Activated T-cell treated with anti-CD3 and anti-CD28 coated beads, Interleukin-2, amount 50 U/mL, for 24 hours (primary cell): ENCODE data around the gene IL20RB.
"Not testable (repeated sequence)": the region's sequence is repeated elsewhere in the genome, so short reads cannot be mapped to it uniquely, and the experiment has no call there.

Experiments used
- DNase-seq: peaks from one replicate; pipeline ENCODE4 v3.0.0-alpha.2; 2020
- H3K27ac Mint-ChIP-seq: 2 replicates; pipeline ENCODE4 v1.8.0; 2020; ENCODE audit warnings: mild to moderate bottlenecking, mixed read lengths
- H3K27me3 Mint-ChIP-seq: 2 replicates; pipeline ENCODE4 v1.8.0; 2020; ENCODE audit warnings: mixed read lengths
- H3K36me3 Mint-ChIP-seq: 2 replicates; pipeline ENCODE4 v1.8.0; 2020; ENCODE audit warnings: low read depth, mixed read lengths
- H3K4me1 Mint-ChIP-seq: 2 replicates; pipeline ENCODE4 v1.8.0; 2020; ENCODE audit warnings: low read depth, mixed read lengths
- H3K4me3 Mint-ChIP-seq: 2 replicates; pipeline ENCODE4 v1.8.0; 2020; ENCODE audit warnings: mild to moderate bottlenecking, moderate library complexity, mixed read lengths
- H3K9me3 Mint-ChIP-seq: 2 replicates; pipeline ENCODE4 v1.8.0; 2020; ENCODE audit warnings: mixed read lengths

The IL20RB gene

GRCh38 chr3:136988651-136989050 lies 30.9 kb downstream of the IL20RB start:
- H3K27ac Mint-ChIP-seq = no peak overlapping the region
- no peaks in the 10 kb centered on the region for H3K27me3 Mint-ChIP-seq
- H3K4me1 Mint-ChIP-seq = peaks cover 2% of the 10 kb centered on the region
- H3K36me3 Mint-ChIP-seq = no peaks in the 10 kb centered on the region
- H3K9me3 Mint-ChIP-seq = no peaks in the 10 kb centered on the region
- no peak overlapping the region for H3K4me3 Mint-ChIP-seq
- no peak for DNase-seq

GRCh38 chr3:136989781-136990524 lies 32.2 kb downstream of the IL20RB start:
- no peak for DNase-seq
- Mint-ChIP-seq H3K9me3 (no peaks in the 10 kb centered on the region), H3K4me3 (no peak overlapping the region), H3K27me3 (no peaks in the 10 kb centered on the region), H3K4me1 (peaks cover 5% of the 10 kb centered on the region), H3K27ac (no peak overlapping the region), H3K36me3 (no peaks in the 10 kb centered on the region)

DNA sequence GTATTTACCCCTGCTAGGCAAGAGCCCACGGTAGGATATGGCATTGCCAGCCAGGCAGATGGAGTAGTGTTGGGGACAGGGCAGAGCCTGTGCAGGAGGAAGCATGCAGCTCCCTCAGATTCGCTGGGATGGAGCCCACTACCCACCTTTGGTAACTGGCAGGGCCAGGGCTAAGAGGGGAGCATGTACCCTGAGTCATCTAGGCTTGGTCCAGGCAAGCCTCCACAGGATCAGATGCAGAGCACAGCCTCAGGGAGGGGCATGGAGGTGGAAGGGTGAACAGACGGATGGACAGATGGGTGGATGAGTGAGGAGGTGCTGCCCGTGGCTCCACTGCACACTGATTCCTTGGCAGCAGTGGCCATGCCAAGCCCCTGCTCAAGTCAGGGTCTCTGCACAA lies 33.0 kb downstream of the IL20RB start:
- Mint-ChIP-seq H3K9me3 (no peaks in the 10 kb centered on the region), H3K4me1 (peaks cover 8% of the 10 kb centered on the region), H3K27ac (no peak overlapping the region), H3K36me3 (no peaks in the 10 kb centered on the region), H3K4me3 (no peak overlapping the region), H3K27me3 (no peaks in the 10 kb centered on the region)
- no peak for DNase-seq

DNA sequence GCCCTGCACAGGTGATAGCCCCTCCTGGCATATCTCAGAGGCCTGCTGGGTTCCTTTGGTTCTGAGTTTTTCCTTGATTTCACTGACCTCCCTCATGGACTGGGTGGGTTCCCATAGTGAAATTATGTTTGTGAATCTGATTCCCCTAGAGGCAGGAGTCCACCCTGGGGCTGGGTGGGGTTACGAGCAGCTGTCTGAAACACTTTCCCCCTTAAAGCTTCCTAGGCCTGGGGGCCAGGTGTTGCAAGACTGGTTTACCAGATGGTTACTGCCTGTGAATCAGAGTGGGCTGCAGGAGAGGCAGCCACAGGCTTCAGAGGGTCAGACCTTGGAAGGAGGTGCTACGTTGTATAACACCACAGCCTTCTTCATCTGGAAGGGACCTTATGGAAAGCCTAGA lies 34.3 kb downstream of the IL20RB start:
- Mint-ChIP-seq H3K4me1 (peaks cover 8% of the 10 kb centered on the region), H3K9me3 (no peaks in the 10 kb centered on the region), H3K27me3 (no peaks in the 10 kb centered on the region), H3K27ac (no peak overlapping the region), H3K4me3 (no peak overlapping the region), H3K36me3 (no peaks in the 10 kb centered on the region)
- DNase-seq = no peak

DNA sequence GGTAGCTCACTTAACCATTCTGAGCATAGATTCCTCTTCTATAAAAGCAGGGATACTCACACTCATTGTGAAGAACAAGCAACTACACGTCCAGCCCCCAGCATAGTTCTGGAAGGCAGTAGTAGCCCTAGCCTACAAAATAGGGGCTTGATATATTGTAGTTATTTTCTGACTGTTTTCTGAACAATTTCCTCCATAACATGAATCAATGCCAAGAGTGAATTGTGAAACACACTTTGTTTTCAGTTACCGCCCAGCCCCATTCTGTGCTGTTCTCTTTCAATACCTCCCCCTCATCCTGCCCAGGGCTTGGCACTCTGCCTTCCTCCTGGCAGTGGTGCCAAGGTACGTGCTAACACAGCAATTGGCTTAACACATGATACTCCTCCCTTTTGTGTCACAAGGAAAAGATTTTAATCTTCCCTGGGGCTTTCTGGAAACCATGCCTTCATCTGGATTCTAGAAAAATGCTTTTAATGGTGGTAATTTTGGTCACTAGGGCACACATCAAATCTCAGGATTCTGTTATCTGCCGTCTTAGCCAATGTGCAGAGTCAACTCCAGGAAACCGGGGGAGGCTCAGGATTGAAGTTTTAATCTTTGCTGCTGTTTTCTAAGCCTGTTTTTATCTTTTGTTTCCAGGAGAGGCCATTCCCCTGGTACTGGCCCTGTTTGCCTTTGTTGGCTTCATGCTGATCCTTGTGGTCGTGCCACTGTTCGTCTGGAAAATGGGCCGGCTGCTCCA lies 37.2 kb downstream of the IL20RB start:
- DNase-seq = no peak
- peak overlapping the region; percentile 62 for H3K27ac Mint-ChIP-seq
- H3K4me3 Mint-ChIP-seq = no peak overlapping the region
- no peaks in the 10 kb centered on the region for H3K27me3 Mint-ChIP-seq
- H3K4me1 Mint-ChIP-seq = peaks cover 8% of the 10 kb centered on the region
- H3K9me3 Mint-ChIP-seq = no peaks in the 10 kb centered on the region
- no peaks in the 10 kb centered on the region for H3K36me3 Mint-ChIP-seq

- Mint-ChIP-seq H3K4me1 (peaks cover 8% of the 10 kb centered on the region), H3K9me3 (no peaks in the 10 kb centered on the region), H3K27ac (no peak overlapping the region), H3K36me3 (no peaks in the 10 kb centered on the region), H3K4me3 (no peak overlapping the region), H3K27me3 (no peaks in the 10 kb centered on the region)
- DNase-seq = no peak
Measured at GRCh38 chr3:136995652-136996051, 37.9 kb downstream of the IL20RB start.

DNA sequence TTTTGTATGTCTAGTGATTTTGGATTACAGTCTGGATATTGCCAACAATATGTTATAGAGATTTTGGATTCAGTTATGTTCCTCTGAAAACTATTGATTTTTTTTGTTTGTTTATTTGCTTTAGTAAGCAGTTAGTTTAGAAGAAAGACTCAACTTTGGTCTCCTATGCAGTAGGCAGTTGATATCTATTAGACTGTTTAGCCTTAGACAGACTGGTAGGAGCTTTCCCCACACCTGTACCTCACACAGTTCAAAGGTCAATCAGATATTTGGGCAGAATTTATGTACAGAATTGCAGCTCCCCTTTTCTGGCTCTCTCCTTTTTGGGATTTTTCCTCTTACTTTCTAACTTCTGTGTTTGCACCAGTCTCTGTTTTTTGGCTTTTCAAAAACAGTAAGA lies 42.3 kb downstream of the IL20RB start:
- peaks cover 2% of the 10 kb centered on the region for H3K4me1 Mint-ChIP-seq
- H3K27me3 Mint-ChIP-seq = no peaks in the 10 kb centered on the region
- no peaks in the 10 kb centered on the region for H3K9me3 Mint-ChIP-seq
- no peak overlapping the region for H3K27ac Mint-ChIP-seq
- no peak overlapping the region for H3K4me3 Mint-ChIP-seq
- no peak for DNase-seq
- H3K36me3 Mint-ChIP-seq = no peaks in the 10 kb centered on the region

DNA sequence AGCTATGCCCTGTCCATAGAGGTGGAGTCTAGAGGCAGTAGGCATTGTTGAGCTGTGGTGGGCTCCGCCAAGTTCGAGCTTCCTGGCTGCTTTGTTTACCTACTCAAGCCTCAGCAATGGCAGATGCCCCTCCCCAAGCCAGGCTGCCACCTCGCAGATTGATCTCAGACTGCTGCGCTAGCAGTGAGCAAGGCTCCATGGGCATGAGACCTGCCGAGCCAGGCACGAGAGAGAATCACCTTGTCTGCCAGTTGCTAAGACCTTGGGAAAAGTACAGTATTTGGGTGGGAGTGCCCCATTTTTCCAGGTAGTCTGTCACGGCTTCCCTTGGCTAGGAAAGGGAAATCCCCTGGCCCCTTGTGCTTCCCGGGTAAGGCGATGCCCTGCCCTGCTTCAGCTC lies 49.6 kb downstream of the IL20RB start:
- not testable (repeated sequence) for H3K27ac Mint-ChIP-seq, H3K27me3 Mint-ChIP-seq, H3K36me3 Mint-ChIP-seq, H3K4me3 Mint-ChIP-seq, H3K4me1 Mint-ChIP-seq, H3K9me3 Mint-ChIP-seq, DNase-seq

- no peak overlapping the region for H3K4me3 Mint-ChIP-seq
- no peaks in the 10 kb centered on the region for H3K36me3 Mint-ChIP-seq
- H3K9me3 Mint-ChIP-seq = no peaks in the 10 kb centered on the region
- H3K4me1 Mint-ChIP-seq = peaks cover 2% of the 10 kb centered on the region
- H3K27me3 Mint-ChIP-seq = no peaks in the 10 kb centered on the region
- H3K27ac Mint-ChIP-seq = no peak overlapping the region
- no peak for DNase-seq
Measured at GRCh38 chr3:137008131-137008530, 50.3 kb downstream of the IL20RB start.

- no peaks in the 10 kb centered on the region for H3K27me3 Mint-ChIP-seq
Measured at GRCh38 chr3:137008976-137009375, 51.2 kb downstream of the IL20RB start.

DNA sequence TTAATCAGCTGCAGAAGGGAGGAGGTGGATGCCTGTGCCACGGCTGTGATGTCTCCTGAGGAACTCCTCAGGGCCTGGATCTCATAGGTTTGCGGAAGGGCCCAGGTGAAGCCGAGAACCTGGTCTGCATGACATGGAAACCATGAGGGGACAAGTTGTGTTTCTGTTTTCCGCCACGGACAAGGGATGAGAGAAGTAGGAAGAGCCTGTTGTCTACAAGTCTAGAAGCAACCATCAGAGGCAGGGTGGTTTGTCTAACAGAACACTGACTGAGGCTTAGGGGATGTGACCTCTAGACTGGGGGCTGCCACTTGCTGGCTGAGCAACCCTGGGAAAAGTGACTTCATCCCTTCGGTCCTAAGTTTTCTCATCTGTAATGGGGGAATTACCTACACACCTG lies 52.4 kb downstream of the IL20RB start:
- Mint-ChIP-seq H3K27ac (no peak overlapping the region), H3K36me3 (no peaks in the 10 kb centered on the region), H3K4me3 (no peak overlapping the region), H3K27me3 (no peaks in the 10 kb centered on the region), H3K9me3 (no peaks in the 10 kb centered on the region), H3K4me1 (peaks cover 8% of the 10 kb centered on the region)
- no peak for DNase-seq

More at GRCh38 chr3:137008976-137009375, 51.2 kb downstream of the IL20RB start:
- Mint-ChIP-seq H3K27ac (no peak overlapping the region), H3K9me3 (no peaks in the 10 kb centered on the region), H3K4me3 (no peak overlapping the region), H3K4me1 (peaks cover 5% of the 10 kb centered on the region), H3K36me3 (no peaks in the 10 kb centered on the region)
- no peak for DNase-seq

- Mint-ChIP-seq H3K9me3 (no peaks in the 10 kb centered on the region), H3K4me3 (no peak overlapping the region), H3K4me1 (peaks cover 8% of the 10 kb centered on the region), H3K27me3 (no peaks in the 10 kb centered on the region), H3K36me3 (no peaks in the 10 kb centered on the region), H3K27ac (no peak overlapping the region)
- no peak for DNase-seq
Measured at GRCh38 chr3:137011153-137011552, 53.4 kb downstream of the IL20RB start.

DNA sequence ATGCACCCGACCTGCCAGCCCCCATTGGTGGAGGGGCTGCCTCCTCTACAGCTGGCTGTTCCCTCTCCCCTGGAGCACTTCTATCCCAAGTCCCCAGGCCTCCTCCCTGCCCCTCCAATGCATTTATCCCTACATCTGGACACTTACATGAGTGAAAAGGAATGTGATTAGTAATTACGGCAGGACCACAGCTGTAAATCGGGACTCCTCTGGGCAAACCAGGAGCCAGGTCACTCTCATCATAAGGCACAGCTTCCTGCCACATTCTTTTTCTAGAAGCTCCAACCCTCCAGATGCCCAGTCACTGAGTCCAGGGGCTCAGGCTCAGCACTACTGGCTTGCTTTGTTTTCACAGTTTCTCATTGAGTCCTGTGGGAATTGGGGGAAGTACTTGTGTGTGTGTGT lies 54.3 kb downstream of the IL20RB start:
- Mint-ChIP-seq H3K9me3 (no peaks in the 10 kb centered on the region), H3K27ac (no peak overlapping the region), H3K4me3 (no peak overlapping the region), H3K36me3 (no peaks in the 10 kb centered on the region), H3K4me1 (peaks cover 8% of the 10 kb centered on the region), H3K27me3 (no peaks in the 10 kb centered on the region)
- DNase-seq = no peak

DNA sequence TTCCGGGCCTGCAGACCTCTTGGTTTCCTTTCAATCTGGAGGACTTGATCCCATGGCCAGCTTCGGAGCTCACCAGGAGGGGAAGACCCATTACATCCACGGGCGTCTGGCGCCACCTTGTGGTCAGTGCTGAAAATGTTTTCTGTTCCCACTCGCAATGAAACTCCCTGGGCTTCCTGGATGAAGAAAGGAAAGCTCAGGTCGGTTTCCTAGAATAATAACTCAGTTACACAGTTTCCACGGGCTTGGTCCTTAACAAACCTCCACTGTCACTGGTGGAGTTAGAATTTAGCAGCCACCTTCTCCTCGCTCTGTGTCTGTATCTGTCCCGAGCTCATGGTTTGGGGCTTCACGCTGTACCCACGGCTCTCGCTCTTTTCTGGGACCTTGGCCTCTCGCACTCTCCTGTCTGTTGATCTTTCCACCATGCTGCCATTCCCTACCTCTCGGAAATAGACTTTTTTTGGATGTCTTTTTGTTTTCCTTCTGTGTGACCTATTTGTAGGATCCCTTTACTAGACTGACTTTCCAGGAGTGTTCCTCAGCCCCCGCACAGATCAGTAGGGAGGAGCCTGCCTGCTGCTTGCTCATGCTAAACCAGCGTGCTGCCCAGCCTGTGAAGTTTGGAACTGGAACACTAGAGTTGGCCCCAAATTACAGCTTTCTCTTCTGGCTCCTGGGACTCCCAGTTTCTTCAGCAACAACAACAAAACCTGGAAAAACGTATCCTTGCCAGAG lies 56.3 kb downstream of the IL20RB start:
- H3K27me3 Mint-ChIP-seq = no peaks in the 10 kb centered on the region
- H3K27ac Mint-ChIP-seq = no peak overlapping the region
- peak overlapping the region; percentile 60 for H3K4me3 Mint-ChIP-seq
- DNase-seq = peak; percentile 88
- no peaks in the 10 kb centered on the region for H3K9me3 Mint-ChIP-seq
- H3K36me3 Mint-ChIP-seq = no peaks in the 10 kb centered on the region
- peaks cover 6% of the 10 kb centered on the region for H3K4me1 Mint-ChIP-seq

DNA sequence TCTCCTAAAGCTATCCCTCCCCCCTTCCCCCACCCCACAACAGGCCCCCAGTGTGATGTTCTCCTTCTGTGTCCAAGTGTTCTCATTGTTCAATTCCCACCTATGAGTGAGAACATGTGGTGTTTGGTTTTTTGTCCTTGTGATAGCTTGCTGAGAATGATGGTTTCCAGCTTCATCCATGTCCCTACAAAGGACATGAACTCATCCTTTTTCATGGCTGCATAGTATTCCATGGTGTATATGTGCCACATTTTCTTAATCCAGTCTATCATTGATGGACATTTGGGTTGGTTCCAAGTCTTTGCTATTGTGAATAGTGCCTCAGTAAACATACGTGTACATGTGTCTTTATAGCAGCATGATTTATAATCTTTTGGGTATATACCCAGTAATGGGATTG lies 59.5 kb downstream of the IL20RB start:
- H3K4me1 Mint-ChIP-seq, H3K36me3 Mint-ChIP-seq, H3K27me3 Mint-ChIP-seq, H3K9me3 Mint-ChIP-seq, H3K4me3 Mint-ChIP-seq, DNase-seq, H3K27ac Mint-ChIP-seq: not testable (repeated sequence)
